Left colon (tissue), 2 donors: Measurements from ENCODE around the gene CCDC12. TPM values are rescaled to one million over a fixed set of nuclear protein-coding genes. Genes with fewer than 3 reads are reported as not detected.

Source experiments
- ATAC-seq: fragments of 200-7000 bp; cut with Tn5 transposase; one replicate; pipeline ENCODE4 v1.9.1; 2020; ENCODE audit warnings: mild to moderate bottlenecking, moderate library complexity
- DNase-seq, 2 donors: peaks; one replicate each; pipeline ENCODE4 v3.0.0-alpha.2; 2020
- intact Hi-C, 2 donors: fragments of 100-400 bp; cut with DNase I in 1 of 2; cut with micrococcal nuclease in 1 of 2; formaldehyde crosslinking; loops; one replicate each; pipeline versions ENCODE4 v1.11.2 to v1.14.0; 2022; cut with DNase I, micrococcal nuclease
- total RNA-seq, 2 donors: library from RNA; stranded (reverse); fragmentation: NEBNext Ultra II Directional; extraction: Animal tissue kit (Norgen Biotek cat#: 25700); gene quantifications; one replicate each; pipeline ENCODE4 v1.2.1, GENCODE V29; 2021
- donor health status: DM: no; HTN: no; CAD: no.
- donor health status: DM: yes; HTN: yes; CAD: no.

Gene CCDC12
- total RNA-seq, 2 donors from 2014 or later: 40.0 to 54.4 TPM

DNA sequence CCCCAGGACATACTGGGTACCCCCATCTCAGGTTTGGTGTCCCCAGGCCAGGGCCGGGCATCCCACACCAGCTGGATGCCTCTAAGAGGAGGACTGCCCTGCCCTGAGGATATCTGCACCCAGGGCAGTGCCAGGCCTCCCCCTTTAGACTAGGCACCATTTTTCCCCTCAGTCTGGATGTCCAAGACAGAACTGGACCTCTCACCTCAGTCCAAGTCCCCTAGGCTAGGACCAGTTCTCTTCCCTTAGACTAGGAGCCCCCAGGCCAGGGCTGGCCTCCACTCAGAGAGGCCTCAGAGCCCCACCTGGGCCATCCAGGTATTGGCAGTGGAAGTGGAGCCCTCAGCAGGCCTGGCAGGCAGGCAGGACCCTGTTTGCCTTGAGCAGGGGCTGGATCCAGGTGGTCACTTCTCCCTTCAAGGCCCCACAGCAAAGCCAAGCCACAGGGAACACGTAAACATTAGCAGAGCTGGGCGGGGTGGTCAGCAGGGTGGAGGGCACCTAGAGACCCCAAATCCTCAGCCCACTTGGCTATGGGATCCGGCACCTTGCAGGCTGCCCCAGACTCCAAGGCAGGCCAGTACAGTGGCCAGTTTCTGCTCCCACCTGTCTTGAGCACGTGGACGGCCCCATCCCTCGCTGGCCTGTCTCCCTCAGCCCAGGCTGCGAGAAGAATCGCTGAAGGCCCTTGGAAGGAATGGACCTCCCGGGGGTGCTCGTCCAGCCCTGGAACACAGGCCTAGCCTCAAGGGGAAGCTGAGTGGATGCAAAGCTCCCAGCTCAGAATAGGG is 70.7 kb downstream of the CCDC12 start:
- ATAC-seq (no peak), DNase-seq (no peak)
- intact Hi-C loops: loop anchor here in 1 of 2 donors (10.0 kb wide), 1 partner anchor 201 kb away; the partner anchor contains the start of gene TMIE

GRCh38 chr3:46905213-46905560 is 71.4 kb downstream of the CCDC12 start:
- ATAC-seq: no peak
- intact Hi-C loops: loop anchor here in 1 of 2 donors (10.0 kb wide), 1 partner anchor 200 kb away; the partner anchor contains the start of gene TMIE

DNA sequence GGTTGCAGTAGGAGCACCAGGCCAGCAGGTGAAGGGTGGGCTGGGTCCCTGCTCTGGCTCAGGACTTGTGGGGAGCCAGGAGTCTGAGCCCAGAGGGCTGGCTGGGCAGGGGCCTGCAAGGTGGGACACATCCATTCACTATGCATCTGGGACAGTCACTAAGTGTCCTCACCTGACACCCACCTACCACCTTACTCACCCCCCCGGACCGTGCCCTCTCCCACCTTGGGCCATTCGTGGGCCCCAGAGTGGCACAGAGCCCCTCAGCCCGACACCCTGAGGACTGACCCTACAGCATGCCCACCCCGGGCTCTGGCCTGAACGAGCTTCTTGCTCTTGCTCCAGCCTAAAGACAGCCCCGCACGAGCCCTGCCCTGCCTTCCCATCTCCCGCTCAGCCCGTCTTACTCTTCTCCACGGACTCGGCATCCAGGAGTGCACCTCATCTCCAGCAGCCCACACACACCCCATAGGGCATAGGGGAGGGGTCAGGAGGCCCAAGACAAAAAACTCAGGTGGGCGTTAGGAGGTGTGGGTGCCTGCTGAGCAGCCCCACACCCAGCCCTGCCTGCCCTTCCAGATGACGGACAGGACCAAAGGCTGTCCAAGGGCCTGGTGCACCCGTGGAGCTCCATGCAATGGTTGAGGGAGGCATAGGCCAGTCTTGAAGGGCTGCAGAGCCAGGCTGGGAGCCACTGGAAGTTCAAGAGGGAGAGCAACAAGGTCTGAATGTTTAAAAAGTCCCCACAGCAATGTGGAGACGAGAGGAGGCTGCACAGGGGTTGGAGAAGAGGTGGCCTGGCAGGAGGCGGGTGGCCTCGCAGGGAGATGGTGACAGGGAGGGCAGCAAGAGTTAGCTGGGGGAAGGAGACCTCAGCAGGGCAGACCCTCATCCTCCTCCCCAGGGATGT is 72.0 kb downstream of the CCDC12 start:
- intact Hi-C loops: loop anchor here in 1 of 2 donors (10.0 kb wide), 1 partner anchor 200 kb away; the partner anchor contains the start of gene TMIE
- no peak for ATAC-seq
- DNase-seq: no peak

More at GRCh38 chr3:46905213-46905560, 71.4 kb downstream of the CCDC12 start:
- no peak for DNase-seq

- ATAC-seq (no peak), DNase-seq (no peak)
- intact Hi-C loops: loop anchor here in 1 of 2 donors (10.0 kb wide), 1 partner anchor 199 kb away; the partner anchor contains the start of gene TMIE
Observed at GRCh38 chr3:46903341-46904302, 72.9 kb downstream of the CCDC12 start.

- ATAC-seq: no peak
- intact Hi-C loops: loop anchor here in 1 of 2 donors (10.0 kb wide), 1 partner anchor 197 kb away; the partner anchor contains the start of gene TMIE
- no peak for DNase-seq
Observed at GRCh38 chr3:46902188-46902631, 74.3 kb downstream of the CCDC12 start.

DNA sequence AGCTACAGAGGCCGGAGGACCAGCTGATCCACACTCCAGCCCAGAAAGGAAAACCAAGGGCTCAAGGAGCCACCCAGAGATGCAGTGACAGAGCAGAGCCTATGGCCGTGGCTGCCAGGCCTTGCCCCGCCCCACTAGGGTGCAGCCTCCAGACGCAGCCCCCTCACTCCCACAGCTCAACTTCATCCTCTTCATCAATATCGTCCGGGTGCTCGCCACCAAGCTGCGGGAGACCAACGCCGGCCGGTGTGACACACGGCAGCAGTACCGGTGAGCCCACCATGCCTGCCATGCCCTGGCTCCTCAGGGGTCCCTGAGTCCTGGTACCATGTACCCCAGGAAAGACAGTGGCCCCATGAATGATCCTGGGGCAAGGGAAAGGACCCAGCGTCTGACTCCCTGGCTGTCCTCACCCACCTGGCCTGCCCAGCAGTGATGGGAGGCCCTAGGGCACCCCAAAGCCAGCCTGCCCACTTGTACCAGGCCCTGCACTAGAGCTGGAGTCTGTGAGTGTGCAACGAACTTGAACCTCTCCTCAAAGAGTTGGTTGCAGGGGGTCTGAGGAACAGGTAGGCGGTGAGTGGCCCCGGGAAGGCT is 74.9 kb downstream of the CCDC12 start:
- no peak for DNase-seq
- ATAC-seq: no peak
- intact Hi-C loops: loop anchor here in 1 of 2 donors (10.0 kb wide), 1 partner anchor 197 kb away; the partner anchor contains the start of gene TMIE

- no peak for ATAC-seq
- DNase-seq: no peak
- intact Hi-C loops: loop anchor here in 1 of 2 donors (10.0 kb wide), 1 partner anchor 196 kb away; the partner anchor contains the start of gene TMIE
Observed at GRCh38 chr3:46901061-46901460, 75.5 kb downstream of the CCDC12 start.

DNA sequence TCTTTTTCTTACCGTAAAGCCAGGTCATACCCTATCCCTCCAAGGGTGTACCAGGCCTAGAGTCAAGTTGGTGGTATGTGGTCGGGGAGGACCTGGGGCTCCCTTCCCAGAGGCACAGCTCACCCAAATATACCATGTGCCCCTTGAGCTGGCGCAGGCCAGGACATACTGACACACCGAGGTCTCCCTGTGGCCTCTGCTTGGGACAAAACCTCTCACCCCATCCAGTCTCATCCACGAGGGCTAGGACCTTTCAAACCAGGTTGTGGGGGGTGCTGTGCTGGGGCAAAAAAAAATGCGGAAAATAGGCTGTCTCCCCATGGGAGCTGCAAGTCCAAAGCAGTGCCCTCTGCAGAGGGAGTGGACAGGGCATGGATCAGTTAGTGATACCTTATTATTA is 76.2 kb downstream of the CCDC12 start:
- DNase-seq (no peak), ATAC-seq (no peak)
- intact Hi-C loops: loop anchor here in 1 of 2 donors (10.0 kb wide), 1 partner anchor 196 kb away; the partner anchor contains the start of gene TMIE

GRCh38 chr3:46900007-46900292 is 76.6 kb downstream of the CCDC12 start:
- intact Hi-C loops: loop anchor here in 1 of 2 donors (10.0 kb wide), 1 partner anchor 195 kb away; the partner anchor contains the start of gene TMIE
- DNase-seq (no peak), ATAC-seq (no peak)

DNA sequence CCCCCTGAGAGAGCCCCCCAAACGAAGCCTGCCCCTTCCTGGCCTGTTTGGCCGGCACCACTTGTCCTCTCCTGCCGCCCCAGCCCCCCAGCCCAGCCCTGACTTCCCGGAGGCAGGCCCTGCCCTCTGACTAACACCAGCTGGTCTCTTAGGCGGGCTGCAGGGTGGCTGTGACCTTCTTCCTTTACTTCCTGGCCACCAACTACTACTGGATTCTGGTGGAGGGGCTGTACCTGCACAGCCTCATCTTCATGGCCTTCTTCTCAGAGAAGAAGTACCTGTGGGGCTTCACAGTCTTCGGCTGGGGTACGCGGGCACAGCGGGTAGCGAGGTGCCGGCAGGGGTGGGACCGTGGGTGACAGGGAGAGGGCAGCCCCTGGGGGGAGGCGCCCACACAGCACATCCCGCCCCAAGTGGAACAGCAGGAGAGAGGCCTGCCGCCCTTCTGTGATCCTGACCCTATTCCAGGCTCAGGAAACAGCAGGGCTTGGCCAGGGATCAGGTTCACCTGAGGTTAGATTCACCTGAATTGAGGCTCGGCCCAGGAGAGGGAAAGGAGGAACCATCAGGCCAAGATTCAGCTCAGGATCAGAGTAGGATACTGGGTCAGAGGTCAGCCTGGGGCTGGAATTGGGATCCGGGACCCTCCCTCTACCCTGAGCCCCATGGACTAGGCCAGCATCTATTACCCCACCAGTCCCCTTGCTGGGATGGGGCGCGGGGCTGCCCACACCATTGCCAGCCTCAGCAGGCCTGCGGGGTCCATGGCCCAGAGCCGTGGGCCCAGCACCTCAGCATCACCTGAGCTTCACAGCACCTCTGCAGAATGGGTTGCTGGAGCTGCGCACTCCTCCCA is 77.2 kb downstream of the CCDC12 start:
- DNase-seq (no peak), ATAC-seq (no peak)
- intact Hi-C loops: loop anchor here in 1 of 2 donors (10.0 kb wide), 1 partner anchor 195 kb away; the partner anchor contains the start of gene TMIE

DNA sequence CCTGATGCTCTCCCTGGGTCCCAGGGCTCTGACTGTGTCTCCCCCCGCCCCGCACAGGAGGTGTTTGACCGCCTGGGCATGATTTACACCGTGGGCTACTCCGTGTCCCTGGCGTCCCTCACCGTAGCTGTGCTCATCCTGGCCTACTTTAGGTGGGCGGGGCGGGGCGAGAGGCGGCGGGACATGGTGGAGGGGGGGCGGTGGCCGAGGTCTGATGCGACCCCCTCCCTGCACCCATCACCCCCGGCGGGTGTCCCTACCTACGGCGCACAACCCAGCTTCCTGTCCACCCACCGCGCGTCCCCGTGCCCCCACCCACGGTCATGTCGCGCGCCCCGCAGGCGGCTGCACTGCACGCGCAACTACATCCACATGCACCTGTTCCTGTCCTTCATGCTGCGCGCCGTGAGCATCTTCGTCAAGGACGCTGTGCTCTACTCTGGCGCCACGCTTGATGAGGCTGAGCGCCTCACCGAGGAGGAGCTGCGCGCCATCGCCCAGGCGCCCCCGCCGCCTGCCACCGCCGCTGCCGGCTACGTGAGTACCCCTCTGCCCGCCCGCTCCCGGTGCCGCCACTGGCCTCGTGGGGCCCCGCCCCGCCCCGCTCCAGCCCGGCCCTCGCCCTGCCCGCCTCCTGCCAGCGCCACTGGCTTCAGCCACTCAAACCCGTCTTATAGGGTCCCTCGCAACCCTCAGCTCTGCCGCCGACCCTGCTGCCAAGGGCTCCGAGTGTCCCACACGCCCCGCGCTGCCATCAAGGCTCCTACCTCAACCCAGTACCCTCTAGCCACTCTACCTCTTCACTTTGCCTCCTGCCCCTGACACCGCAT is 78.0 kb downstream of the CCDC12 start:
- DNase-seq (no peak), ATAC-seq (peak; percentile 29)
- intact Hi-C loops: no loop called here

- no peak for ATAC-seq
- intact Hi-C loops: no loop called here
- no peak for DNase-seq
Observed at GRCh38 chr3:46897829-46898320, 78.7 kb downstream of the CCDC12 start.

DNA sequence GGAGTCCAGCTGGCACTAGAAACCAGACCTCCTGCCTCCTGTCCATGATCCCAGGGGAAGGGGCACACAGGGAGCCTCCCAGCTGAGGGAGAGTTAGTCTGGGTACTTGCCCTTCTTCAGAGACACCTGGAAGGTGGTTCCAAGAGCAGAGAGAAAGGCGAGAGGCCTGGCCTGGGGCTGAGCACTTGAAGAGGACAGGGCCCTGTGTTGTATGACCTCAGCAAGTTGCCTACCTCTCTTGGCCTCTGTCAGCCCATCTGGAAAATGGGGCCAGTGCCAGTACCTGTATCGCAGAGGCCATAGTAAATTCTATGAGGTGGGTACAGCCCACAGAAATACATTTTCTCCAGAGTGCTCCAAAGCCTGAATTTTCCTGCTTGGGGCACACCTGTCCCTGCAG is 79.5 kb downstream of the CCDC12 start:
- intact Hi-C loops: no loop called here
- no peak for ATAC-seq

DNA sequence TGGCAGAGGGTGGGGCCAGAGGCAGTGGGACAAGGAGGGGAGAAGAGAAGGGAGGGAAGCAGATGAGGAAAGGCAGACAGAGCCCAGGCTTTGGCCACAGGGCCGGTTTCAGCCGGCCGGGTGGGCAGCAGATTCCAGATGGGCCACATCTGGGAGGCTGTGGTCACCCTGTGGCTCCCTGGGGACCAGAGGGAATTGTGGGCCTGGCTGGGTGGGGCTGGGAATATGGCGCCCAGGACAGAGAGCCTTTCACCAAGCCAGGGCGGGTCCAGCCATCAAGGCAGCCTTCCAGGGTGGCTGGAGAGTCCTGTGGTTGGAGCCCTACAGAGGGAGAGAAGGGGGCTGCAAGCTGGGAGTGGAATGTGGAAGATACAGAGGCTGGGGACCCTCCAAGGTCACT is 80.2 kb downstream of the CCDC12 start:
- intact Hi-C loops: no loop called here
- no peak for ATAC-seq
- no peak for DNase-seq

More for the DNA sequence above, 79.5 kb downstream of the CCDC12 start:
- no peak for DNase-seq

- intact Hi-C loops: no loop called here
- DNase-seq (no peak), ATAC-seq (no peak)
Observed at GRCh38 chr3:46895761-46896160, 80.8 kb downstream of the CCDC12 start.

DNA sequence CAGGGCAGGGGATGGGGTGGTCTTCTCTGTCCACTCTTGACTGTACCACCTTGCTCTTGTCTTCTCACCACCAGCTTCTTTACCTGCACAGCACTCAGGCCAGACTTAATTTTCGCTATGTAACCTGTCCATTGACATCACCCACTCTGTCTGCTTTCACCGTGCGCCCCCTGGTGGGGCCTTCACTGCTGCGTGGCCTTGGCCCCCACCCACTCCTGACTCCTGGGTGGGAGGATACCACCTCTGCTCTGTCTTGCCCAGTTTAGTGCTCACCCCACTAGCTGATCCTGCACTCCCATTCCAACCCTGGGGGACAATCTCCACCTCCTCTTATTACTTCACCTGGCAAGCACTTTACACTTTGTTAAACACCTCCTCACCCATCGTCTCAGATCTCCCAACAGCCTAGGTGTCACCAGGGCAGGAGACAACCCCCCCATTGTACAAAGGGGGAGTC is 81.3 kb downstream of the CCDC12 start:
- DNase-seq (peak; percentile 50 to 86), ATAC-seq (peak; percentile 62)
- intact Hi-C loops: no loop called here
